RWPE1 (cell line): ENCODE results near the gene TP53I13.
A peak's percentile ranks its signal among the peaks of the same experiment; 100 is the strongest.

Source experiments
- CTCF ChIA-PET: fragments of 350-600 bp; sonication (Branson Sonifier 250); formaldehyde crosslinking; extraction: SDS; loops from one replicate; lab custom pipeline; 2021; lab: Yijun Ruan, JAX
- POLR2A ChIA-PET: fragments of 400-600 bp; formaldehyde crosslinking; extraction: SDS; loops from one replicate; lab custom pipeline; 2020; ENCODE audit warnings: antibody characterized with exemption; ENCODE audit not compliant: low non-redundant PET; lab: Yijun Ruan, JAX
- DNase-seq: peaks from one replicate; pipeline ENCODE4 v3.0.0; 2012; ENCODE audit warnings: low spot score
- H3K27ac ChIP-seq: fragments of 450-650 bp; 2 replicates; pipeline ENCODE4 v1.5.1; 2017
- CTCF ChIP-seq: fragments of 450-650 bp; conservative IDR thresholded peaks from 2 replicates; pipeline ENCODE4 v1.5.1; 2017; ENCODE audit warnings: low read depth, mild to moderate bottlenecking

Gene TP53I13

GRCh38 chr17:29578626-29579485 lies 10.4 kb downstream of the TP53I13 start:
- POLR2A ChIA-PET: no interaction called here
- TF ChIP-seq CTCF: no peak
- peak overlapping the region; percentile 99 for H3K27ac ChIP-seq

DNA sequence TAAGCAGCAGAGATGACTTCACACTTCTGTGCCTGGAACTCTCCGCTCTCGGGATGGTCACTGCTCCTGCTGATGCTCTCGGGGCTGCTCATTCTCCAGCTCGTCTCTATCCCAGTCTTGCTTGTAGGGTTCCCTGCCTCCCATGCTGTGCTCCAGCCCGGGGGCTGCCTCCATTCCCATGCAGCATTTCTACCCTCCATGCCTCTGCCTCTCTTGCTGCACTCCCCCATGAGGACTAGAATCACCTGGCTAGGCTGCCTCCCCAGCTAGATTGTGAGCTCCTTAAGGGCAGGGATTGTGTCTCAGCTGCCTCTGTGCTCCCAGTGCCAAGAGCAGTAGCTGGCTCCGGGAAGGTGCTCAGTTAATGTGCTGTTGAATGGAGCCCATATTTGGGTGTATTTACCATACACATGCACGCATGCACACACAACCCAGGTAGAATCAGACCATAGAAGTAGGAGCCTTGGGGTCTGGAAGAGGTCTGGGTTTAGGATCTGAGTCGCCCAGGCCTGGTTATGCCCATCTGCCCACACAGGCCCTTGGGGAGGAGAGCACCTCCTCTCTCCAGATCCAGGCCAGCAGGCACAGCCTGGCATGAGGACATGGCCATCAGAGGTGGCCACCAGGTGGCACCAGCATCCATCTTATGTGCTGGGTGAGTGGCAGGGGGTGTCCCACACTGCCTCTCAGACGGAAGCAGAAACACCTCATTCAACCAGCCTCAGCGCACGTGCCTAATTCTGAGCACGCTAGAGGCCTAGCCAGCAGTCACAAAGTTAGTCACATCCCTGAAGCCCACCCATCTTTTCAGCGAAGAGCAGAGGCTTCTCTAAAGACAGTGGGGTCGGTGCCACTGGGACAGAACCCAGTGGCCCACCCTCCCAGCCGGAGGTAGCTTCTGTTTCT lies 11.6 kb downstream of the TP53I13 start:
- peak overlapping the region; percentile 99 for H3K27ac ChIP-seq
- peak; percentile 89 for TF ChIP-seq CTCF
- CTCF ChIA-PET: interaction anchor here (0.6 to 5.2 kb wide), 12 partner anchors 9 to 245 kb away, joined by 3 to 71 read pairs (median 6); partner anchors contain the start of genes ANKRD13B and TP53I13
- DNase-seq: peak; percentile 85
- POLR2A ChIA-PET: interaction anchor here (0.7 kb wide), 1 partner anchor 11 kb away, joined by 3 read pairs; no protein-coding TSS in a partner anchor

More at GRCh38 chr17:29578626-29579485, 10.4 kb downstream of the TP53I13 start:
- no peak for DNase-seq
- CTCF ChIA-PET: interaction anchor here (1.0 to 5.2 kb wide), 3 partner anchors 13 to 39 kb away, joined by 3 to 71 read pairs (median 7); partner anchors contain the start of gene ANKRD13B

- TF ChIP-seq CTCF: no peak
- ChIA-PET CTCF (interaction anchor here (0.6 to 5.2 kb wide), 9 partner anchors 10 to 436 kb away, joined by 3 to 71 read pairs (median 6); partner anchors contain the start of gene ANKRD13B), POLR2A (interaction anchor here (0.6 kb wide), 2 partner anchors 13 to 191 kb away, joined by 3 to 6 read pairs; partner anchors contain the start of gene TAOK1)
- DNase-seq: peak; percentile 86
- H3K27ac ChIP-seq: peak overlapping the region; percentile 99
Measured at GRCh38 chr17:29581583-29582253, 13.2 kb downstream of the TP53I13 start.

- POLR2A ChIA-PET: interaction anchor here (0.6 kb wide), 2 partner anchors 13 to 192 kb away, joined by 3 to 6 read pairs; partner anchors contain the start of gene TAOK1
- no peak for DNase-seq
- CTCF ChIA-PET: interaction anchor here (0.6 to 5.2 kb wide), 9 partner anchors 9 to 349 kb away, joined by 3 to 71 read pairs (median 3); partner anchors contain the start of gene ANKRD13B
Measured at GRCh38 chr17:29582254-29582765, 13.8 kb downstream of the TP53I13 start.

GRCh38 chr17:29582772-29583171 lies 14.3 kb downstream of the TP53I13 start:
- peak overlapping the region; percentile 99 for H3K27ac ChIP-seq
- no peak for DNase-seq
- TF ChIP-seq CTCF: no peak
- CTCF ChIA-PET: interaction anchor here (0.6 to 5.2 kb wide), 5 partner anchors 9 to 186 kb away, joined by 3 to 71 read pairs (median 3); partner anchors contain the start of gene ANKRD13B
- POLR2A ChIA-PET: no interaction called here

More at GRCh38 chr17:29582254-29582765, 13.8 kb downstream of the TP53I13 start:
- H3K27ac ChIP-seq: peak overlapping the region; percentile 99
- TF ChIP-seq CTCF: no peak
